ENCODE measurements around the gene ZC3H4.
"Not testable (repeated sequence)": the region's sequence is repeated elsewhere in the genome, so short reads cannot be mapped to it uniquely, and the experiment has no call there.

The ZC3H4 gene

GRCh38 chr19:47075941-47076340 is 37.6 kb downstream of the ZC3H4 start:
- no peak for DNase-seq

GRCh38 chr19:47075179-47075810 is 38.3 kb downstream of the ZC3H4 start:
- DNase-seq = no peak

GRCh38 chr19:47074621-47075020 is 39.0 kb downstream of the ZC3H4 start:
- no peak for DNase-seq

GRCh38 chr19:47073574-47073973 is 40.0 kb downstream of the ZC3H4 start:
- no peak for DNase-seq

- DNase-seq = no peak
Observed at GRCh38 chr19:47072323-47072722, 41.3 kb downstream of the ZC3H4 start.

- DNase-seq = no peak
Observed at GRCh38 chr19:47071731-47072130, 41.8 kb downstream of the ZC3H4 start.

GRCh38 chr19:47070756-47071155 is 42.8 kb downstream of the ZC3H4 start:
- DNase-seq = no peak

GRCh38 chr19:47069795-47070194 is 43.8 kb downstream of the ZC3H4 start:
- no peak for DNase-seq

GRCh38 chr19:47068876-47069406 is 44.6 kb downstream of the ZC3H4 start:
- no peak for DNase-seq

GRCh38 chr19:47068246-47068645 is 45.3 kb downstream of the ZC3H4 start:
- no peak for DNase-seq

- no peak for DNase-seq
Observed at GRCh38 chr19:47067215-47067847, 46.2 kb downstream of the ZC3H4 start.

GRCh38 chr19:47066376-47067214 is 47.0 kb downstream of the ZC3H4 start:
- DNase-seq = no peak

GRCh38 chr19:47065242-47065641 is 48.3 kb downstream of the ZC3H4 start:
- no peak for DNase-seq

GRCh38 chr19:47063874-47064273 is 49.7 kb downstream of the ZC3H4 start:
- no peak for DNase-seq

GRCh38 chr19:47058621-47059022 is 55.0 kb downstream of the ZC3H4 start:
- DNase-seq = no peak

- DNase-seq = no peak
Observed at GRCh38 chr19:47057328-47057727, 56.2 kb downstream of the ZC3H4 start.

GRCh38 chr19:47056411-47056810 is 57.2 kb downstream of the ZC3H4 start:
- DNase-seq = no peak

- not testable (repeated sequence) for DNase-seq
Observed at GRCh38 chr19:47050562-47050961, 63.0 kb downstream of the ZC3H4 start.

- DNase-seq = no peak
Observed at GRCh38 chr19:47049307-47049700, 64.3 kb downstream of the ZC3H4 start.

- peak; percentile 75 for DNase-seq
Observed at GRCh38 chr19:47047763-47048405, 65.7 kb downstream of the ZC3H4 start.

- DNase-seq = no peak
Observed at GRCh38 chr19:47047272-47047762, 66.3 kb downstream of the ZC3H4 start.

GRCh38 chr19:47045867-47046470 is 67.6 kb downstream of the ZC3H4 start:
- DNase-seq = no peak
